K562 (cell line): ENCODE measurements around the gene LMO2.

Source experiments
- FOSL1 ChIP-seq: fragments of 200-800 bp; sonication (Bioruptor generic); conservative IDR thresholded peaks from 2 replicates; pipeline ENCODE4 v1.6.1; 2016; ENCODE audit warnings: missing genetic modification characterization, missing compliant biosample characterization
- FOXM1 ChIP-seq, 2 experiments: fragments of 450-650 bp in 1 of 2; sonication (generic) in 1 of 2; formaldehyde crosslinking in 1 of 2; IDR thresholded peaks; 2 replicates each; pipeline versions ENCODE4 v1.6.1 to v1.9.0; 2017 to 2022; ENCODE audit warnings: low read depth in 2 of 2, mild to moderate bottlenecking in 2 of 2, missing genetic modification reagents in 1 of 2, moderate library complexity in 1 of 2
- HNRNPLL ChIP-seq: fragments of 200-400 bp; formaldehyde crosslinking; IDR thresholded peaks from 2 replicates; pipeline ENCODE4 v1.6.1; 2017; ENCODE audit warnings: low read length, low read depth, mild to moderate bottlenecking; ENCODE audit not compliant: poor library complexity, severe bottlenecking
- SRF ChIP-seq, 2 experiments: fragments of 250-450, 450-650 bp in 1 of 2; sonication (Bioruptor Pico) in 1 of 2; sonication (generic) in 1 of 2; formaldehyde crosslinking; IDR thresholded peaks; 2 replicates each; pipeline versions ENCODE4 v1.5.0 to v1.5.1; 2020 to 2022; ENCODE audit warnings: mild to moderate bottlenecking in 1 of 2, missing genetic modification reagents in 1 of 2
- STAT5B ChIP-seq: fragments of 250-450 bp; sonication (Bioruptor Pico); IDR thresholded peaks from 2 replicates; pipeline ENCODE4 v1.8.0; 2021; ENCODE audit warnings: mild to moderate bottlenecking, inconsistent platforms
- TEAD1 ChIP-seq, 2 experiments: fragments of 450-650 bp in 1 of 2; sonication (generic) in 1 of 2; formaldehyde crosslinking; IDR thresholded peaks; 2 replicates each; pipeline versions ENCODE4 v1.4.0 to v1.8.0; 2020 to 2022; ENCODE audit warnings: mild to moderate bottlenecking in 2 of 2, missing genetic modification reagents in 1 of 2
- ZKSCAN1 ChIP-seq: fragments of 150-350 bp; IDR thresholded peaks from 2 replicates; pipeline ENCODE4 v1.6.1; 2016; ENCODE audit warnings: low read depth, low read length
- ZNF263 ChIP-seq: sonication (generic); formaldehyde crosslinking; IDR thresholded peaks from 2 replicates; pipeline ENCODE4 v1.8.0; 2022; ENCODE audit warnings: mild to moderate bottlenecking, missing genetic modification reagents, borderline replicate concordance
- ZNF384 ChIP-seq: IDR thresholded peaks from 2 replicates; pipeline ENCODE4 v1.6.1; 2012; ENCODE audit warnings: low read depth, low read length, improper control_type of control experiment
- TF ChIP-seq, protein P1 (sequence below): sonication (generic); formaldehyde crosslinking; IDR thresholded peaks from 2 replicates; pipeline ENCODE4 v1.5.0; 2020; ENCODE audit warnings: missing genetic modification reagents
- TF ChIP-seq, protein P2 (sequence below), 2 experiments: IDR thresholded peaks in 1 of 2; conservative IDR thresholded peaks in 1 of 2; 2 replicates each; pipeline ENCODE4 v1.6.1; 2016; ENCODE audit warnings: low read depth in 2 of 2, mild to moderate bottlenecking in 1 of 2, missing compliant biosample characterization in 1 of 2, missing genetic modification characterization in 1 of 2, moderate library complexity in 1 of 2

DNA sequence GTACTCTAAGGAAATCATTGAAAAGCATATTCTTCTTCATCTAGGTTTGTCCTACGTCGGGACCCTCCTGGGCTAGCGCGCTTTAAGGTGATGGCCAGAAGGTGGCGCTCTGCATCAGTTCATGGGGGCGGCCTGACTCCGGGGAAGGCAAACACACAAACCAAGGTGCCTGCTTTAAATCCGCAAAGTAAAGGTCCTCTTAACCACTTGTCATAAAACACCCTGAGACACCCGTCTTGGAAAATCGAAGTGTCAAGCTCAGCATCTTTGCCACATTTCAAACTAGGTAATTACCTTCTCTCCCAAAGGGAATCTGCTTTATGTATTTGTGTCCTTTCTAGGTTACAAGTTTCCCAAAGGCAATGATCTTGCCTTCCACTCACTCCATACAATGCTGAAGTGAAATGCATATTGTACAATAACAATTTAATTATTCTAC, 33.9 kb downstream of the LMO2 start:
- TF ChIP-seq ZNF384 (no peak), ZKSCAN1 (no peak), FOXM1 (IDR thresholded peaks at IDR 0.05; ENCODE audit: low read depth) (no peak), FOXM1 (CRISPR knock-in tag; IDR thresholded peaks at IDR 0.05; ENCODE audit: low read depth) (no peak), TEAD1 (CRISPR knock-in tag; IDR thresholded peaks at IDR 0.05) (no peak), HNRNPLL (no peak), ZNF263 (no peak), STAT5B (no peak), FOSL1 (tag) (0 out of 2 replicates have a peak, but pooled peaks have one; percentile 38), SRF (CRISPR knock-in tag; IDR thresholded peaks at IDR 0.05) (no peak)
- TF ChIP-seq, protein P1, sequence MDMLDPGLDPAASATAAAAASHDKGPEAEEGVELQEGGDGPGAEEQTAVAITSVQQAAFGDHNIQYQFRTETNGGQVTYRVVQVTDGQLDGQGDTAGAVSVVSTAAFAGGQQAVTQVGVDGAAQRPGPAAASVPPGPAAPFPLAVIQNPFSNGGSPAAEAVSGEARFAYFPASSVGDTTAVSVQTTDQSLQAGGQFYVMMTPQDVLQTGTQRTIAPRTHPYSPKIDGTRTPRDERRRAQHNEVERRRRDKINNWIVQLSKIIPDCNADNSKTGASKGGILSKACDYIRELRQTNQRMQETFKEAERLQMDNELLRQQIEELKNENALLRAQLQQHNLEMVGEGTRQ (CRISPR knock-in tag): no peak
- TF ChIP-seq, protein P2, sequence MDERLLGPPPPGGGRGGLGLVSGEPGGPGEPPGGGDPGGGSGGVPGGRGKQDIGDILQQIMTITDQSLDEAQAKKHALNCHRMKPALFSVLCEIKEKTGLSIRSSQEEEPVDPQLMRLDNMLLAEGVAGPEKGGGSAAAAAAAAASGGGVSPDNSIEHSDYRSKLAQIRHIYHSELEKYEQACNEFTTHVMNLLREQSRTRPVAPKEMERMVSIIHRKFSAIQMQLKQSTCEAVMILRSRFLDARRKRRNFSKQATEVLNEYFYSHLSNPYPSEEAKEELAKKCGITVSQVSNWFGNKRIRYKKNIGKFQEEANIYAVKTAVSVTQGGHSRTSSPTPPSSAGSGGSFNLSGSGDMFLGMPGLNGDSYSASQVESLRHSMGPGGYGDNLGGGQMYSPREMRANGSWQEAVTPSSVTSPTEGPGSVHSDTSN (CRISPR knock-in tag; IDR thresholded peaks at IDR 0.05; ENCODE audit: low read depth): no peak
- TF ChIP-seq, protein P2 (tag; conservative IDR thresholded peaks at IDR 0.05; ENCODE audit: low read depth): no peak
